ENCODE data around the gene GALNT9.
"Not testable (repeated sequence)": the region's sequence is repeated elsewhere in the genome, so short reads cannot be mapped to it uniquely, and the experiment has no call there.

The GALNT9 gene

DNA sequence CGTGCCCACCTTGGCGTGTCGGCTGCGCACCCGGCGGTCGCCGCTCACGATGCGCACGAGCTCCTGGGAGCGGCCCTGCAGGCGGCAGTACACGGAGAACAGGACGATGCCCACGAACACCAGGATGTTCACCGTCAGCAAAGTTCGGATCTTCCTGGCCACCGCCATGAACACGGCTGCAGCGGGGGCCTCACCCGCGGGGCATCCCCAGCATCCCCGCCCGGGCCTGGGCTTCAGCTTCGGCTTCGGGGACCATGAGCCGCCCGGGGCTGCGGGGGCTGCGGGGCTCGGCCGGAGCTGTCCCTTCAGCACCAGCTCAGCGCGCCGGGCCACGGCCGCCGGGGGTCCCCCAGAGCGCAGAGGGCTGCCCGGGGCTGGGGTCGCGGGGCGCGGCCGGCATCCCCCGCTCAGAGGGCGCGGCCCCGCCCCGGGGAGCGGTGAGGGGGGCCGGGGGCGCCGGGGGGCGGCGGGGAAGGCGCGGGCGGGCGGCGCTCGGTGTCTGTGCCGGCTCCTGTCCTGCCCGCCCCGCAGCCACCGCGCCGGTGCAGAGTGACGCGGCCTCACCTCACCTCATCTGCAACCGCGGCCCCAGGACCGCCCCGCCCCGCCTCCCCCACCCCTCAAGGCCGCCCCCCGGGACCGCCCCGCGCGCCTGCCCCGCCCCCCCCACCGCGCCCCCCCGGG lies at the start of gene GALNT9:
Gene GALNT9 (minus strand): TSS at position 554 of the 684 bp plus-strand sequence. CDS start 386 bp downstream, at position 168.
- DNase-seq: no peak

DNA sequence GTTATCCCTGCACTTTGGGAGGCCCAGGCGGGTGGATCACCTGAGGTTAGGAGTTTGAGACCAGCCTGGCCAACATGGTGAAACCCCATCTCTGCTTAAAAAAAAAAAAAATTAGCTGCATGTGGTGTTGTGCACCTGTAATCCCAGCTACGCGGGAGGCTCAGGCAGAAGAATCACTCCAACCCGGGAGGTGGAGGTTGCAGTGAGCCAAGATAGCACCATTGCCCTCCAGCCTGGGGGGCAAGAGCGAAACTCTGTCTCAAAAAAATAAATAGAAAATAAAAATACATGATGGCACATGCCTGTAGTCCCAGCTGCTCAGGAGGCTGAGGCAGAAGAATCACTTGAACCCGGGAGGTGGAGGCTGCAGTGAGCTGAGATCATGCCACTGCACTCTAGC lies 49.7 kb upstream of the GALNT9 start:
- not testable (repeated sequence) for DNase-seq

DNA sequence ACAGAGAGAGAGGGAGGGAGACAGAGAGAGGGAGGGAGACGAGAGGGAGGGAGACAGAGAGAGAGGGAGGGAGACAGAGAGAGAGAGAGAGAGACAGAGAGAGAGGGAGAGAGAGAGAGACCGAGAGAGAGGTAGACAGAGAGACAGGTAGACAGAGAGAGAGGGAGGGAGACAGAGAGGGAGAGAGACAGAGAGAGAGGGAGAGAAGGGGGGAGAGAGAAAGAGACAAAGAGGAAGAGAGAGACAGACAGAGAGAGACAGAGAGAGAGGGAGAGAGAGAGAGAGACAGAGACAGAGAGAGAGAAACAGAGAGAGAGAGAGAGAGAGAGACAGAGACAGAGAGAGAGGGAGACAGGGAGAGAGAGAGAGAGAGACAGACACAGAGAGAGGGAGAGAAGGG lies 47.8 kb upstream of the GALNT9 start:
- no peak for DNase-seq

DNA sequence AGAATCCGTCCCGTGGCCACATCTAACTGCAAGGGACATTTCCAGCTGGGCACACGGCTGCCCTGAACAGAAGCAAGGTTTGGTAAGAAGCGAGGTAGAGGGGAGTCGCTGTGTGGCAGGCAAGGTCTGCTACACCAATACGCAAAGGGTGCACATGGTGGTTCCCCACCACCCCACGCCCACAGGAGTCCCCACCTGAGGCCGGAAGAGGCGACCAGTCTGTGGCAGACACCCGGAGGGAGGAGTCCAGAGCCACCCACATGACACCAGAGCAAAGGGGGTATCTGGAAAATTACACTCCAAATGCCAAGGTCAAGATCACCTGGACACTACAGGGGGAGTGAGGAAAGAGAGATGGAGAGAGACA lies 47.1 kb upstream of the GALNT9 start:
- no peak for DNase-seq

DNA sequence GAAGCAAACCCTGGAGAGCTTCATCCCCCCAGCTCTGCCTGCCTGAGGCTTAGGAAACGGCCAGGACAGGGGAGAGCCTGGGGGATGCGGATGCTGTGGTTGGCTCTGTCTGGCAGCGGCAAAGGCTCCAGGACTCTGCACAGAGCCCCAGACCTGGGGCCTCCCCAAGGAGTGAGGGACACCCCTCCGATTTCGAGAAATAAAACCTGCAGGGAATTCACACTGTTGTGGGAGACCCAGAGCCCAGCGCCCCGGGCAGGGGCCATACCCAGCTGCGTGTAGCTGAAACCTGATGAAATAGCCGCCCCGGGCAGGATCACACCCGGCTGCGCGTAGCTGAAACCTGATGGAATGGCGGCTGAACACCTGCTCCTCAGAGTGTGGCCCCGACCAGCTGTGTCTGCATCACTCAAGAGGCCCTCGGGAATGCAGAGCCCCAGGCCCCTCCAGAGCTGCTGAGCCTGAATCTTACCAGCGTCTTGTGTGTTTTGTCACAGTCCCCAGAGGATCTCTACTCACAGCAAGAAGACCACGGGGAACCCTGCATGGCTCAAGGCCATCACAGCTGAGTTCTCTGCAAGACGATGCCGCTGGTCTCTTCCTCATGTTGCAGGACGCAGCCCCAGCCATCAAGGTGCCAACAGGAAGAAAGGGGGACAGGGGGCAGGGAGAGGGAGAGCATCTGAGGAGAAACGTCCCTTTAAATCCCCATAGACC lies 46.5 kb upstream of the GALNT9 start:
- DNase-seq: no peak

DNA sequence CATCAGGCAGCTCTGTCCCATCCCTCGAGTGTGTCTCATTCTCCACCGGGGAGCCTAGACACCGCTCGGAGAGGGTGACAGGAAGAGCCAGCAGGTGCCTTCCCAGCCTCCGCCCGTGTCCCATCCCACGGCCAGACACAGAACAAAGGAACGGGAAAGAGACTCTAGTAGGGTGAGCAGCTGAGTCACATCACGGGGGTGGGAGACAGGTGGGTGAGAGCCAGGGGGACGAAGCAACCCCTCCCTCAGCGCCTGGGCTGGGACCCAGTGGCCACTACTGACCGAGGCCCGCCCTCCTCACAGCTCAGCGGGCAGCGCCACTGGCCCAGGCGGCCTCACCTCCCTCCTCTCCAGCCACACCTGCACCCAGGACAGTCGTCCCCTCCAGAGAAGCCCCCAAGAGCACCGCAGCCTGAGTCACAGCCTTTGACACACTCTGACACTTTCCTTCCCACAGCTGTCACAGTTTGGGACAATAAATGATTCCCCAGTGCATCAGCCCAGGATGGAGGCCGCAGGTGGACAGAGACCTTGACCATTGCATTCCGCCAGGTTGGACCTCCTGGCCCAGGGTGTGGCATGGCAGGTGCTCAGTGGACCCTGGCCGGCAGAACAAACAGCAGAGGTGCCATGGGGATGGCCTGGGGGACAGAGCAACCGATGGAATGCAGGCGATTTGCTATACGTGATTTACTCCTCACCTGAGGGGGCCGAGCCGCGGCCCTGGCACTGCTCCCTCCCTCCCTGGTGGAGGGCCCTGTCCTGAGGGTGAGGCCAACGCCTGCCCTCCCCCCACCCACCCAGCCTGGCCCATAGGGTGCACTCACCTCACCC lies 45.4 kb upstream of the GALNT9 start:
- no peak for DNase-seq

DNA sequence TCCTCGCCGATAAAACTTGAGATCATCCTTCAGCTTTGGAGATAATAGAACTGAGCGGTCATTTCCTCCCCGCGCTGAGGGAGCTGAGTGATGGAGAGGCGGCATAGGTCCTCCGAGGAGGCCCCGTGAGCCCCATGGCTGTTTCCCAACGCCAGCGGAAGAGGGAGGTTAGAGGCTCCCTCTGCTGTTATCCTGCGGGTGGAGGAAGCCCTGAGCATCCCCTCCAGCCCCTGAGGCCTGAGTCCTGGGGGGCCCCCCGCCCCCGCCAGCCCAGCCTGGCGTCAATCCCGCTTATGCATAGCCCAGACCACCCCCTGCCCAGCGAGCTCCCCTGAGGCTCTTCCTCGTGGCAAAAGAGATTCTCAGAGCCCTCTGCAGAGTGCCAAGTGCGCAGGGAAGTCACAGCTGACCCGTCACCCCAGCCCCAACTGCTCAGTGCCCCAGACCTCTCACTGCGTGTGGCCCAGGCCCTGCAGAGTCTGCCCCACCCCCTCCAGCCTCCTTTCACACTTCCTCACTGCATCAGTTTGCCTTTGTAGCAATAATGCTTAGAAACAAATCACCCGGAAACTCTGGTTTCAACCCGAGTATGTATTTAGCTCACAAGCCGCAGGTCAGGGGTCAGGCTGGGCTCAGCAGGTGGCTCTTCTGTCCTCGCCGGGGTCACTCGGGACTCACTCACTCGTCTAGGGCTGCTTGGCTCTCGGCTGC lies 44.7 kb upstream of the GALNT9 start:
- no peak for DNase-seq

DNA sequence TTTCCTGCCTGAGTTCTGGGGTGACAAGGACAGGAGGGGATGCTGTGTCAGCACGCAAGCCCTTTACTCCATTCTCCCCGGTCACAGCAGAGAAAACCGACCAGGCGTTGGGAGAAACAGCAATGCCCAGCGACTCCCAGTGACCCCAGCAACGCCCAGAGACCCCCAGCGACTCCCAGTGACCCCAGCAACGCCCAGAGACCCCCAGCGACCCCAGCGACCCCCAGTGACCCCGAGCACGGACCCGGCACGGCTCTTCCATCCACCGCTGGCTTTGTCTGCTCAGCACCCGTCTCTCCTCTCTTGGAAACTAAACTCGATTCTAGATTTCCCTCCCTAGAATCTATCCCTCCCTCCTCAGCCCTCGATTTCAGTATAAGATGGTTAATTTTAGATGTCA lies 38.5 kb upstream of the GALNT9 start:
- no peak for DNase-seq

DNA sequence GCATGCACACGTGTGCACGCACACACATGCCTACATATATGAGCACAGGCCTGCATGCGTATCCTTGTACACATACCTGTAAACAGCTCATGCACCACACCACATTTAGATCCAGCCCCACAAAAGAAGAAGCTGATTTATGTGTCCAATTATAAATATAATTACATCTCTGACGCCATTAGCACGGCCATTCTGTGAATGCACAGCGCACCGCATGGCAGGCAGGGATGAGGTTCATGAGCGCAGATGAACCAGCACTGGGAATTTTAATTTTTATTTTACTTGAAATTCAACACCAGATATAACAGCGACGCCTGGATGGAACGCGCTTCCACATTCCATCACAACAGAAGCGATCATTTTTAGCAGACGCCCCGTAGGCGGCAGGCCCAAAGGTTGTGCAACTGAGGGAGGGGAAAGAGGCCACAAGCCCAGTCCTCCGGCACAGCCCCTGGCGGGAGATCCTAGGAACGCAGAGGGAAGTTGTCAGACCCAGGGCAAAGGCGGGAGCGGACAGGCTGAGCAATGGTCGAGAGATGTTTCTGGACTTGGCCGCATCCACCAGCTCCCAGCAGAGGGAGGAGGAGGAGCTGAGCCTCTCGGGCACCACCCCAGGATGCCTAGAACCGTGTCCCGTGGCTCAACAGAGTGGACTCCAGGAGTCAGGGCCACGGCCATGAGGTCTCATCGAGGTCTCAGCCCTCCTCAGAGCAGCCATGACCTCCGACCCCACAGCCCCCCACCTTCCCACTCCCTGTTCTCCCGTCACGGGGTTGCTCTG lies 37.9 kb upstream of the GALNT9 start:
- no peak for DNase-seq

DNA sequence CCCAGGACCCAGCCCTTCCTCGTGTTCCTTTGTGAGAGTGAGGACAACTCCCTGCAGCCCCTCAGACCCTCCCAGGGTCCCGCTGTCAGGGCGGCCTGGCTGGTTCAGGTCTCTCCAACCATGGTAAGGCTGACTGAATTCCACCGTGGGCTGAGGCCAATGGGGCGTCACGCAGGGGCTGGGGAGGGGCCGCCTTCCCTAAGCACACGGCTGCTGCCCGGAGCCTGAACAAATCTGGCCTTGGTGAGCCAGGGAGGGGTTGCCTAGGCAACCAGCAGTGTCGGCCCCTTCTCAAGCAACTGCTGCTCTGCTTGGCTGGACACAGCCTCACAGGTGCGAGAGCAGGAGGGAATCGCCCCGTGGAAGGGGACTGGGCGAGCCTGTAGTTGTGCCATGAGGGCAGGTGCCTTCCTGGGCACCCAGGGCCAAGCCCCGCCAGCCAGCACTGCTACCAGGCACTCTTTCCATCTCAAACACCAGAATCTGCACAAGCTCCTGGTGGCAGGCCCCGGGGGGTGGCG lies 37.0 kb upstream of the GALNT9 start:
- no peak for DNase-seq

DNA sequence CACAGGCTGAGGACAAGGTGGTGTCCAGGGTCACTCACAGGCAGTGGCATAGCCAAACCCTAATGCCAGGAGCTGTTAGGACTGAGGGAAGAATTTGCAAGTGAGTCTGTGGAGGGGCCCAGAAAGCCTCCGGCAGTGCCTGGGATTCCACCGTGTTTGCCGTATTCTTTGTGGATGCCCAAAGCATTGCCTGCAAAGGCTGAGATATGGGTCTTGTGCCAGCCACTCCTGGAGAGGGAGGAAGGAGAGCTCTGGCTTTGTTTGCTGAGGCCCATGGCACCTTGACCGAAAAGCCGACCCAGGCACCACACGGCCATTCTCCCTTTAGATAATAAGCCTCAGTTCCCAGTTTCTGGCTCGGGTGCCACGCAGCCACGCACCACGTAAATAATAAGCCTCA lies 35.8 kb upstream of the GALNT9 start:
- no peak for DNase-seq

DNA sequence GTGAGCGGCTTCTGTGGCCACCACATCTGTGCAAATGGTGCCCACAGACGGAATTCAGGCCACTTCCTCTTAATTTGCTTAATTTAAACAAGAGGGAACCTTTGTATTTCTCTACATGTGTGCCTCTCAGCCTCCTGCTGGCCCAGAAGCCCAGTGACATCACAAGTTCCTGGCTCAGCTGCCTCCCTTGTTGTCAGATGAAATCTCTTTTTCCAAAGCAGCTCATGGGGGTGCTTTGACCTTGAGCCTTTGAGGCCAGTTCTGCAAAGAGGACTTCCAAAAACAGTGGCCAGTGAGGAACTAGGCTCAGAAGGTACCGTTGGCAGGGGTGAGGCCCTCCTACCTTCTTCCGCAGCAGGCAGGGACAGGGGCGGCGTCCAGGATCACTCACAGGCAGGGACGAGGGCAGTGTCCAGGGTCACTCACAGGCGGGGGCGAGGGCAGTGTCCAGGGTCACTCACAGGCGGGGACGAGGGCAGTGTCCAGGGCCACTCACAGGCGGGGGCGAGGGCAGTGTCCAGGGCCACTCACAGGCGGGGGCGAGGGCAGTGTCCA lies 35.0 kb upstream of the GALNT9 start:
- no peak for DNase-seq

DNA sequence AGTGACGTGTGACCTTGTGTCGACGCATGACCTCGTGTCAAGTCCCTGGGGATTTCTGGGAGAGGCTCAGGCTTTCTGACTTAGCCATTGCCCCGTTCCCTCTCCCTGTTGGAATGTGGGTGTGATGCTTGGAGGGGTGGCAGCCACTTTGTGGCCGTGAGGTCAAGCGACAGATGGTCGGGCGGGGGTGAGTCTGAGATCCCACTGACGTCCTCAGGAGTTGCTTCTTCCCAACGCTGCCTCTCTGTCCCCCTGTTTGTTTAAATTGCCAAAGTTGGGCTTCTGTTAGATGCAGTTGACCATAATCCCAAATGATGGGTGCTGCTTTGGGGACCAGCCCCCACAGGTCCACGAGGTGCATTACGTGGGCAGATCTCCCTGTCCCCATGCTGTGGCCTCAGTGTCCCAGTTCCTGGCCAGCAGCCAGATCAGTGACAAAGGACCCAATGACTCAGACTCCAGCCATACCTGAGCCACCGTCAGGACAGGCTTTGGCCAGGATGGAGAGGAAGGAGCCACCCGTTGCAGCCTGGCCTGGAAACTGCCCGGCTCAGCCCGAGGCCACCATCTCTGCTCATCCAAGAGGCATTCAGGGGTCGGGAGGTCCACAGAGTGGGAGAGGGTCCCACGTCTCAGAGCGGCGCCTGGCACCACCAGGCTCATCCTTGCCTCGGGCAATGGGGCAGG lies 34.4 kb upstream of the GALNT9 start:
- no peak for DNase-seq

DNA sequence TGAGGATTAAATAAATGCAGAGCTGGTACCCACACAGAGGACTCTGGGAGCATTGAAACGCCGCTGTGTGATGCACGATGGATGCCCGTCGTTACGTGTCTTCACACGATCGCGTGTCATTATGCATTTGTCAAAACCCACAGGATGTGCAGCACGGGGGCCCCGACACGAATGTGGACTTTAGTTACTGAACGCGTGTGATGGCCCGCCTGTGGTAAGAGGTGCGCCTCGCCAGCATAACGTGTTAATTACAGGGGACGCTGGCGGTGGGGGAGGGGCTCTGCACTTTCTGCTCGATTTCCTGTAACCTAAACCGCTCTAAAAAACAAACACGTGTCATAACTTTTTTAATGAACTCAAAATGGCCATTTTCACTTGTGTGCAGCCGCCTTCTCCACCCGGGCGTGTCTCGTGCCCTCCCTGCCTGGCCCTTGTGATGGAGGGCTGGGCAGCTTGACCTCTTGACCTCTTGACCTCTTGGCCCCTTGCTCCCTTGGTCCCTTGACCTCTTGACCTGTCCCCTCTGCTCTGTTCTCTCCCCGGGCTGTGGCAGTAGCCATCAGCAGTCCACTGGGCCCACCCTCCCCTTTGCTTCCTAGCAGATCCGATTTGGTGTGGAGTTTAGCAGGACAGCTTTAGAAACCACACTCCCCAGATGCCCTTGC lies 33.7 kb upstream of the GALNT9 start:
- no peak for DNase-seq

DNA sequence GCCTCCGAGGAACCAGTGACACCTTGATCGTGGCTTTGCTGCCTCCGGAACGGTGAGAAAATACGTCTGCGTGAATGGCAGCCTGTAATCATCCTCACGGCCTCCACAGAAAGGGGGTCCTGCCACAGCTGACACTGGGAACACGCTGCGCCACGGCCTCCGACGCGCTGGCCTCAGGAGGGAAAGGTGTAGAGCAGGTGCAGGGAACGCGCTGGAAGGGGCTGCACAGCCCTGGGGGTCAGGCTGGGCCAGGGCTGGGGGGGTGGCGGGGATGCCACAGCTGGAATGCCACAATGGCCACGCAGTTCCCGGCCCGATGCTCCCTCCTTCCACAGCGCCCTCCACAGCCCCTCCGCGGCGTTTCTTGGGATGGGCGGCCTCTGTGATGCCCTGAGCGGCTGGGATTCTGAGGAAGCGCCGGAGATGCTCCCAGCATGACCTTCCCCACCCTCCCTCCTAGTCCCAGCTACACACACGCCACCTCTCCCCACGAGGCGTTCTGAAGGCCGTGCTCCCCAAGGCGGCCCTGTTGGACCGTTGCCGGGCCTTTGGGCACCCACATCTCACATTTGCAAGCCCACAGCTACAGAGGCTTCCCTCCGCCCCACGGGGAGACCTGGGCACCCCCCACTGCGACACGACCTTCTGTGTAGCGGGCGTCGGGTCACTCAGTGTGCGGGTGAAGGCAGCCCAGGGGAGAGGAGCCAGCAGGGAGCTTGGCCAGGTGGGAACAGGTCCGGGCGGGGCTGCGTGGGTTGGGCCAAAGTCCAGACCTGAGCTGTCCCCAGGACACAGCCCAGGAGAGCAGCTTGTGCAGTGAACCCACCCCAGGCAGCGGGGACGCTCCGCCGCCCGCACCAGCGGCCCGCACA lies 31.8 kb upstream of the GALNT9 start:
- no peak for DNase-seq

DNA sequence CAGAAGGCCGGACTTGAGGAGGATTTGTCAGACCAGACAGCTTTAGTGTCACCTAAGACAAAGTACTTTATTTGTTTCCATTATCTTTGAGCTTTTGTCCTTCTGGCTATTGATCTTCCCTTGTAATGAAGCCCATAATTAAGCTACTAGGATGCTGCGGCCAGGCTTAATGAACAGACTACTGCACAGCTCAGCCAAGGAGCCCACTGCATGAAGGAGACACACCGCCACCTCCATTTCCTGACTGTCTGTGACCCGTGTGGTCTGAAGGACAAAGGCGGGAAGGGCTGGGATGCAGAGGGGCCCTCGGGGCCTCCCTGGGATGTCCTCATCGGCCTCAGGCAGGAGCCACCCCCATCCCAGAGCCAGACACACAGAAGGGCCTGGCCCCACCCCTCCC lies 31.0 kb upstream of the GALNT9 start:
- no peak for DNase-seq

DNA sequence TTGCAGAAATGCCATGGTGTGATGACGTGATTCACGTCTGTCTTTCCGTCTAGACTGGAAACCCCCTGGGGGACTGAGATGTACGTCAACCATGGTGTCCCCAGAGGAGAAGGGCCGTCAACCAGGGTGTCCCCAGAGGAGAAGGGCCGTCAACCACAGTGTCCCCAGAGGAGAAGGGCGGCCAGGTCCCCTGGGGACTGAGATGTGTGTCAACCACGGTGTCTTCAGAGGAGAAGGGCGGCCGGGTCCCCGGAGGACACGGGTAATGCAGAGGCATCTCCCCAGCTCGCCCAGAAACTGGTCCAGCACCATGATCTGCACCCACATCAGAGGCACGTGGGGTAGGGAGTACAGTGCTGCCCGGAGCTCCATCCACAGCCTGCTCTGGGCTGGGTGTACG lies 30.6 kb upstream of the GALNT9 start:
- no peak for DNase-seq

DNA sequence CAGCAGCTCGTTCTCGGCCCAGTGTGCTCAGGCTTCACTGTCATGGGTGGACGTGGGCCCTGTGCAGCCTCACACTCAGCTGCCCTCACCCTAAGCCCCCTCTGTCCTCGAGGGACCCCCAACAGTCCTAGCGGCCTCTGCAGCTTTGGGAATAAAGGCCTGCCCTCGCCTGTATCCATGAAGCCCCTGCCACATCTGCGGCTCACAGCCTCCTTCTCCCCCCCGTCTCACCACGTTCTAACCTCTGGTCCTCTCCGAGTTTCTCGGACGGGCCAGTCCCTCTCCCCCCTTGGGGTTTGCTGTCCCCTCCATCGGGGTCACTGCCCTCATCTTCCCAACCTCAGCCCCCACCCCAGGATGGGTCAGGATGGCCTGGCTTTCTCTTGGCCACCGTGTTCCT lies 30.2 kb upstream of the GALNT9 start:
- DNase-seq: no peak
